Measurements from ENCODE around the gene YIPF7. TPM values are rescaled to one million over a fixed set of nuclear protein-coding genes. Genes with fewer than 3 reads are reported as not detected.

Gene YIPF7
- total RNA-seq, 1 donor from 2014 or later, result 6.7 TPM

DNA sequence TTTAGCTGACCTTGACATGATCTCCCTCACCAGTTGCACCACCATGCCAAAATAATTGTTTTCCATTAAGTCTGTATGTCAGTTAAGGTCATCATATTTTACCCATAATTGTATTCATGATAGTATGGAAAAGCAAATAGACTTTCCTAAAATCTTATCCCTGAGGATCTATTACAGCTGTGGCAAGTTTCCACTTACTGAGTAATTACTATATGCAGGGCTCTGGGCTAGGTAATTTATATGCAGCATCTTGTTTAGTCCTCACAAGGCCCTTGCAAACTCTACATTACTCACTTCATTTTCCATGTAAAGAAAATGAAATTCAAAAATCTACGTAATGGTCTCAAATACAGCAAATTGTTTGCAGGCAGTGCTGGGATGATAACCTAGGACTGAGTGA, 34.8 kb downstream of the YIPF7 start:
- DNase-seq, result no peak

DNA sequence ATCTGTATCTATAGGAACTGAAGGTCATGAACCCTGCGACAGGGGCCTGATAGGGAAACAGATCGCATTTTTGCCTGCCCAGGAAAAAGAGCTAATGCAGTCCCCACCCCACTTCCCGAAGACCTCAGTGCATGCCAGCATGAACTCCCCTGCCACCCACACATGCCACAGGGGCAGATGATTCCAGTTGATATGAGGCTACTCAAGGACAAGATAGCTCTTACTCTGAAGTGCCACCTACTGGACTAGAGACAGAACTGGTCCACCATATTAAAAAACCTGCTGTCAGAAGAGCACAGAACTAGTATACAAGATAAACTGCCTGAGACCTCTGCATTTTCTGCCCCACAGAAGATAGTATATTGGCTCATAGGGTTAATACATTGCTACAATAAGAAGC, 68.0 kb downstream of the YIPF7 start:
- DNase-seq, result no peak

DNA sequence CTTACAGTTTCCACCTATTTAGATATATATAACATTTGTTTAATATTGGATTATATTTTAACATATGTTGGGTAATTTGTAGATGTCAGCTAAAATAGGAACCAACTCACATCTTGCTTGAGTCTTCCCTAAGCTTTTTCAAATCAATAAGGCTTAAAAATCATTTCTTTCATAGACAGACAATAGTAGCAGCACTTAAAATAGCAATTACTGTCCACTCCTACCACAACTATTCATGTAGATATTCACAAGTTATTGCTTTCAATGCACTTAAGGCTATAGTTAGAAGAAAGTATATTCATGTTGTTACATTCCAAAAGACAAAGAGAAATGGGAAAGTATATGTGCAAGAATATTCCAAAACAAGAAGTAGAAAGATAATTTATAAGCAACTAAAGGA, 71.2 kb downstream of the YIPF7 start:
- no peak for DNase-seq

DNA sequence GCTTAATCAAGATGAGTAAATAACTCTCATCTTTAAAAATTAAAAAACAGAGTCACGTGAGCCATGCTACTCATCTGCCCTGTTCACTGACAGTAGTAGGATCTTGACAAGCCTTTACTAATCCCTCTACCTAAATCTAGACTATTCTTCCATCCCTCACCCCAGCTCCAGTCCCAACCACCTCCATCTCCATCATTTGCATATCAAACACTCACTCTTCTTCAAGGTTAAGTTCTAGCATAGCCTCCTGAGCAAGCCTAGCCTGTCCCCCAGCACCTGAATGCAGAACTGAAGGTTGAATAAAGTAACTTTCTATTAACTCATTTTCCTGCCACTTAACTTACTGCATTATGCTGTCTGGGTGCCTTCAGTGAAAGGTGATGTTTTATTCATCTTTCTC, 72.5 kb downstream of the YIPF7 start:
- DNase-seq, result no peak

Other genes starting within 250 kb of the YIPF7 start
- gene KCTD8, start 202.8 kb downstream of the YIPF7 start, total RNA-seq, result 1.2 TPM
- gene GUF1, start 26.8 kb upstream of the YIPF7 start, total RNA-seq, result 48.8 TPM
- 51.3 TPM for gene GNPDA2, start 74.9 kb upstream of the YIPF7 start, total RNA-seq

Measured in occipital lobe (tissue), 2 donors.